Stimulated activated CD8-positive, alpha-beta memory T cell treated with anti-CD3 and anti-CD28 coated beads, Interleukin-15, amount 100 ng/mL, for 48 hours (primary cell): ENCODE measurements around the gene FAM89A.

ENCODE experiments used
- DNase-seq, 2 donors: peaks; one replicate each; pipeline ENCODE4 v3.0.0-alpha.2; 2020; ENCODE audit warnings: low read depth in 2 of 2

FAM89A gene

GRCh38 chr1:231040019-231040799, at the start of gene FAM89A:
Gene FAM89A, minus strand, starts transcription at chr1:231040254. Its CDS starts 43 bp downstream, at chr1:231040211.
- DNase-seq: peak; percentile 44 to 49

DNA sequence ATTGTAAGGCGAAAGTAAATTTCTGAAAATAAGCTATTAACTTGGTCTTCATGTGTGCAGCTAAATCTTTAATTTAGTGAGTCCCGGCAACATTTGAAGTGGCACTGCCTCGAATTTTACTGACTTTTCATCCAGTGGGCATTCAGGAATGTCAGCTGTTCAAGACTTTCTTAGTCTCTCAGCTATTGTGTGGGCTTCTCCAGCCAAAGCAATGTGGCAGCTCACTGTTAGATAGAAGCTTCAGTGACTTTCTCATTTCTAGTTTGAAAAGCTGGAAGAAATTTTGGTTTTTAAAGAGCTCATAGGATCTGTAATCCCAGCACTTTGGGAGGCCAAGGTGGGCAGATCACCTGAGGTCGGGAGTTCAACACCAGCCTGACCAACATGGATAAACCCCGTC, 44.3 kb upstream of the FAM89A start:
- no peak for DNase-seq

DNA sequence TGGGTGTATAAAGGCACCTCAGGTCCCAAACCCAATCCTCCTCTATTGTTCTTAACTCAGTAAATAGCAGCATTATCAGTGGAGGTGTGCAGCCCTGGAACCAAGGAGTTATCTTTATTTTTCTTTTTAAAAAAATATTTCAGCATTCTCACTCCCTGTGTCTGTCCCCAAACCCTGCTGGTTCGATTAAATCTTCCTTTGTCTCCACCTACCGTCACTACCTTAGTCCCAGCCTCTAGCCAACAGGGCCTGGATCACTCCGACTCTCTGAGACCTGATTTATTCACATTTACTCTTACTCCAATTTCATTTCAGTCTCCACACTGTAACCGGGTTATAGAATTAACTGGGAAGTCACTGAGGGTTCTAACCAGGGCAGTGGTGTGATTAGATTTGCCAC, 39.1 kb upstream of the FAM89A start:
- DNase-seq: no peak

DNA sequence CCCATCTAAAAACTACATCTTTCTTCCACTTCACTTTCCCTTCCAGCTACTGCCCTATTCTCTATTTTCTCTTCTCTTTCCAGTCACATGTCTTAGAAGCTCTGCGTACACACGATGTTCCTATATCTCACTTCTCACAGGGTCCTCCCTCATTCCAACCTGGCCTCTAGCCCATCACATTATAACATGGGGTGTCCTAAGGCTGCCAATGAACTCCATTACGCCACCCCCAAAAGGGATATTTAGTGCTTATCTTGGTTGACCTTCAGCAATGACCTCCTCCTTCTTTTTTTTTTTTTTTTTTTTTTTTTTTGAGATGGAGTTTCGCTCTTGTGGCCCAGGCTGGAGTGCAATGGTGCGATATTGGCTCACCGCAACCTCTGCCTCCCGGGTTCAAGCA, 38.2 kb upstream of the FAM89A start:
- DNase-seq: no peak

- no peak for DNase-seq
Observed at GRCh38 chr1:231076802-231077201, 36.7 kb upstream of the FAM89A start.

GRCh38 chr1:231075497-231075896, 35.4 kb upstream of the FAM89A start:
- DNase-seq: no peak

GRCh38 chr1:231075020-231075419, 35.0 kb upstream of the FAM89A start:
- DNase-seq: no peak

- no peak for DNase-seq
Observed at GRCh38 chr1:231074046-231074445, 34.0 kb upstream of the FAM89A start.

DNA sequence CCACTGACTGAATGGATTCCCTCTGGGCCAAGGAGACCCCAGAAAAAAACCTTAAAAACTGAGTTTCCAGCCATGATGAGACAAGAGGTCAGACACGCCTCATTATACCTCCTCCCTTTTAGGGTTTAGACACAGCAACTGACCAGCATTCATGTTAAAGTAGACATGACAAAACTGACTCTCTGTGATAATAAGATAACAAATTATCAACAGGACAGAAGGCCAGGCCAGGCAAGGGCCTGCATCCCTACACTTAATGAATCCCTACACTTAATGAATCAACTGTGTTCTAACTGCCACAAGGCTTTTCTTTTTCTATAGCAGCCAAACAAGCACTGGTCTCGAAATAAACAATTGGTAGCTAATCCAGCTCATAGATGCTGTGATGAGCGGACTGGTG, 33.3 kb upstream of the FAM89A start:
- no peak for DNase-seq

- no peak for DNase-seq
Observed at GRCh38 chr1:231072502-231073094, 32.5 kb upstream of the FAM89A start.

DNA sequence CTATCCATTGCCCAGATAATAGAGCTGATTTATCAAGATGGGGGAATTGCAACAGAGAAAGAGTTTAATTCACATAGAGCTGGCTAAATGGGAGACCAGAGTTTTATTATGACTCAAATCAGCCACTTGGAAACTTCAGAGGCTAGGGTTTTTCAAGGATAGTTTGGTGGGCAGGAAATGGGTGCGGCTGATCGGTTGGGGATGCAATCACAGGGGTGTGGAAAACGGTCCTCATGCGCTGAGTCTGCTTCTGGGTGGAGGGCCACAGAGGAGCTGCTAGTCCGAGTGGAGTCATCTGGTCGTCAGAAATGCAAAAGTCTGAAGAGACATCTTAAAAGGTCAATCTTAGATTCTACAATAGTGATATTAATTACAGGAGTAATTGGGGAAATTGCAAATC, 32.0 kb upstream of the FAM89A start:
- no peak for DNase-seq

DNA sequence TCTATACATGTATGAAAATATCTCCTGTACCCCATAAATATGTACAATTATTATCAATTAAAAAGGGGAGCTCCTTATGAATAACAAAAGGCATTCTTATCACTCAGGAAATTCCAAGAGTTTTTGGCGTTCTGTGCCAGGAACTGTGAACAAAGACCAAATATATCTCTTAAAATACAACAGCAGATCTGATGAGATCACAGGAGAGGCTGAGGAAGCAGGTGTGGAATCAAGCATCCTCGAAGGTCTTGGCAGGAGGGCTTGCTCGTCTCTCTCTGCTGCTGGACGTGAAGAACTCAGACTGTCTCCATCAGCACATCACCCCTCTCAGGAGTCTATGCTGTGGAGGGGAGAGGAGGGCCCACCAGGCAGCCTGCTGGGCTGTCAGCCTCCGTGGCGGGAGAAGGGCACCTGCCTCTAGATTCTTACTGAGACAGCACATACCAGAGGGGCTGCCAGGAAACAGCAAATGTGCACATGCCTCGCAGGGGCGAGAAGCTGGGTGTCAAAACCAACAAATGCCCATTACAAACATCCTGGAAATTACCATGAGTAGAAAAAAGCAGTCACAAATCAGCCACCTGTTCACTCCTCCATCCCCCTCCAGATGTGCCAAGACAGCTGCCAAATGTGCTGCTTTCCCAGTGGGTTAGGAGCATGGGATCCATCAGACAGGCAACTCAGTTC, 30.8 kb upstream of the FAM89A start:
- no peak for DNase-seq

- DNase-seq: no peak
Observed at GRCh38 chr1:231069333-231069732, 29.3 kb upstream of the FAM89A start.

GRCh38 chr1:231068762-231069161, 28.7 kb upstream of the FAM89A start:
- DNase-seq: no peak

DNA sequence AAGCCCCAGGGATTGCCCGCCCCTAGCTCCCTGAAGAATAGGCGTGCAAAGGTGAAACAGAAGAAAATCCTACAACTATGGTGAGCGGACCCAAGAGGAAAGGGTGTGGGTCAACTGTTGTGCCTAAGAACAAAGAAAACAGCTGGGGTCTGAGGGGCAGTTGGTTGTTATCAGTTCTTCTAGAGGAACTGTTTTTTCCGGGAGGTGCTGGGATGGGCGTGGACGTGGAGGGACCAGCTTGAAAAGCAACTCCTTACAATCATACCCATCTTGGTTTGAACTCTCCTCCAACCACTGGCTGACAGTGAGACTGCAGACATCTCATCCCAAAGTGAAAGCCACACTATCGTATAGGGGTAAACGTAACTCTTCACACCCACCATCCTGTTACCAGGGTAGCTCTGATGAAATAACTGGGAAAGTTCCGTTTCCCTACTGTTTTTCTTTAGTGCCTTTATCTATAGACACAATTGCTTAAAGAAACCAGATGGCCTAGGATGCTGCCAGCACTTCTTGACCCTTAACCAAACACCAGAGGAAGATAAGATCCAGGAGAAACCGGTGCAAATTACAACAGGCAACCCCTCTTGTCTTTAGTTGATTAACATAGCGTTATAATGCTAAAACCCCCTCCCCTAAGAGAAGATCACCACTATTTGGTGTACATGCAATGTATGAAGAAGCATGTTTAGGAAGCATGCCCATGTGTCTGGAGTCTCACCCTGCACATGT, 25.6 kb upstream of the FAM89A start:
- no peak for DNase-seq

GRCh38 chr1:231064418-231064817, 24.4 kb upstream of the FAM89A start:
- DNase-seq: no peak

DNA sequence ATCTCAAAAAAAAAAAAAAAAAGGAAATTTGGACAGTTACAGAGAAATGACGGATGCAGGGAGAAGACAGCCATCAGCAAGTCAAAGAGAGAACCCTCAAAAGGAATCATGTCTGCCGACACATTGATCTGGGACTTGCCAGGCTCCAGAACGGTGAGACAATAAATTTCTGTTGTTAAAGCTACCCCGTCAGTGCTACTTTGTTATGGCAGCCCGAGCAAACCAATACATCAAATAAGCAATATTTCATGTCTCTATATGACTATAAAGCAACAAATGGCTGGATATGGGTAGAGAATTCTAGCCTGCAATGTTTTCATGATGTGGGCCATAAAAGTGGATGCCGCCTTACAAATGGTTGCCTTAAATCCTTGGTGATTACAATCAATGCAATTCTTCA, 23.3 kb upstream of the FAM89A start:
- no peak for DNase-seq

GRCh38 chr1:231062500-231063270, 22.6 kb upstream of the FAM89A start:
- no peak for DNase-seq

- DNase-seq: no peak
Observed at GRCh38 chr1:231059566-231060193, 19.6 kb upstream of the FAM89A start.

DNA sequence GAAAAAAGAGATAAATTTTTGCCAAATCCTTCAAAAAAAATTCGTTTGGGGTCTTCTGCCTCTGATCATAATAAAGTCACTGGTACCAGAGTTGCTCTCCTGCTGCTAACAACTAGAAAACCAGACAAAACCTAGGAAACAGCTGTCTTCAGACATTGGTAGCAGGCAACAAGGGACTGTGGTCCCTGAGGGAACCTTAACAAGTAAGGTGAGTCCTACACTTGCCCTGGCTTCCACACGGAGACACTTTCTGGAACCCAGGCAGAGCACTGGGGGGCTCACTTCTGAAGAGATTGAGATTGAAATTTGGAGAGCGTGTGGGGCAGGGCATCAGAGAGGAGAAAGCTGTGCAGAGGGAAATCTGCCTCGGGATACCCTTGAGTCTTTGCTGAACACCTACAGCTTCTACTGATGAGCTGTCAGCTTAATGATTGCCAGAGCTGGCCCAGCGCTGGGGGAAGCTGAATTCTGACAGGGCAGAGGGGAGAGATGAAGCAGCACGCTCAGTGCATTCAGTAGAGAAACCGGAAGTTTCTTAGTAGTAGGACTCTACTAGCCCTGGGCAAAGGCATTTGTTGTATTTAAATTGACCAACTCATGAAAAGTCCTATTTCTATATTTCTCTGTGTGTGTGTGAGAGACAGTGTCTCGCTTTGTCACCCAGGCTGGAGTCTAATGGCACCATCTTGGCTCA, 18.5 kb upstream of the FAM89A start:
- no peak for DNase-seq
